GM21576 (cell line): ENCODE results near the gene SAMD10.
"Not testable (repeated sequence)": the region's sequence is repeated elsewhere in the genome, so short reads cannot be mapped to it uniquely, and the experiment has no call there.

Experiments used
- ATAC-seq: cut with Tn5 transposase; IDR thresholded peaks from one replicate; pipeline ENCODE4 v1.9.1; 2021; ENCODE audit warnings: mild to moderate bottlenecking, moderate library complexity; ENCODE audit not compliant: unreplicated experiment

The SAMD10 gene

GRCh38 chr20:63942969-63943807 is 36.3 kb downstream of the SAMD10 start:
- ATAC-seq: no peak

GRCh38 chr20:63942250-63942951 is 37.0 kb downstream of the SAMD10 start:
- ATAC-seq: no peak

- ATAC-seq: no peak
These were observed 38.0 kb downstream of the SAMD10 start for GRCh38 chr20:63941282-63942081.

- no peak for ATAC-seq
These were observed 38.8 kb downstream of the SAMD10 start for GRCh38 chr20:63940472-63941266.

GRCh38 chr20:63940071-63940471 is 39.4 kb downstream of the SAMD10 start:
- ATAC-seq: no peak

GRCh38 chr20:63939061-63939935 is 40.1 kb downstream of the SAMD10 start:
- no peak for ATAC-seq

- no peak for ATAC-seq
These were observed 41.8 kb downstream of the SAMD10 start for GRCh38 chr20:63937596-63937995.

GRCh38 chr20:63935447-63935846 is 44.0 kb downstream of the SAMD10 start:
- ATAC-seq: no peak

GRCh38 chr20:63934271-63935068 is 45.0 kb downstream of the SAMD10 start:
- no peak for ATAC-seq

GRCh38 chr20:63933646-63934045 is 45.8 kb downstream of the SAMD10 start:
- ATAC-seq: no peak

- no peak for ATAC-seq
These were observed 46.8 kb downstream of the SAMD10 start for GRCh38 chr20:63932606-63933160.

GRCh38 chr20:63931735-63932134 is 47.7 kb downstream of the SAMD10 start:
- no peak for ATAC-seq

- ATAC-seq: no peak
These were observed 48.4 kb downstream of the SAMD10 start for GRCh38 chr20:63930971-63931553.

- not testable (repeated sequence) for ATAC-seq
These were observed 50.0 kb downstream of the SAMD10 start for GRCh38 chr20:63929473-63929883.

- no peak for ATAC-seq
These were observed 50.4 kb downstream of the SAMD10 start for GRCh38 chr20:63929071-63929470.

- no peak for ATAC-seq
These were observed 53.1 kb downstream of the SAMD10 start for GRCh38 chr20:63926298-63926697.

GRCh38 chr20:63924241-63924640 is 55.2 kb downstream of the SAMD10 start:
- ATAC-seq: no peak
